Measurements from ENCODE around the gene ASB15. TPM values are rescaled to one million over a fixed set of nuclear protein-coding genes. Genes with fewer than 3 reads are reported as not detected.

Gene ASB15
- total RNA-seq, 3 donors from 2014 or later, result 0.15 TPM; not detected in 2

DNA sequence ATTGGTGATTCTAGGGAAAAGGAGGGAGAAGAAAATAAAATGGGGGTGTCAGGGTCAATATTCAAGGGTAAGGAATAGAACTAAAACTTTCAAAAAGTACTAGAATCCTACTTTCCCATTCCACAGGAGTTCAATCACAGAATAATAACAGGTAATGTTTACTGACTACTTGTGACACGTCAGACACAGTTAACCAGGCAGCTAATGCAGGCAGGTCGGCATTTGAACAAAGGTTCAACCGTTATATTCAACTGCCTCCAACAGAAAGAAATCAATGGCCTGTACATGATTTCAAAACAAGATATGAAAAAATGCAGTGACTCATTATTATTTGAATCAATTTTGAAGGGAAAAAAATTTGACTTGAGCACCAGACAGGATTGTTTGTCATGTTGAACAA lies 3.1 kb downstream of the ASB15 start:
- TF ChIP-seq, protein P1, sequence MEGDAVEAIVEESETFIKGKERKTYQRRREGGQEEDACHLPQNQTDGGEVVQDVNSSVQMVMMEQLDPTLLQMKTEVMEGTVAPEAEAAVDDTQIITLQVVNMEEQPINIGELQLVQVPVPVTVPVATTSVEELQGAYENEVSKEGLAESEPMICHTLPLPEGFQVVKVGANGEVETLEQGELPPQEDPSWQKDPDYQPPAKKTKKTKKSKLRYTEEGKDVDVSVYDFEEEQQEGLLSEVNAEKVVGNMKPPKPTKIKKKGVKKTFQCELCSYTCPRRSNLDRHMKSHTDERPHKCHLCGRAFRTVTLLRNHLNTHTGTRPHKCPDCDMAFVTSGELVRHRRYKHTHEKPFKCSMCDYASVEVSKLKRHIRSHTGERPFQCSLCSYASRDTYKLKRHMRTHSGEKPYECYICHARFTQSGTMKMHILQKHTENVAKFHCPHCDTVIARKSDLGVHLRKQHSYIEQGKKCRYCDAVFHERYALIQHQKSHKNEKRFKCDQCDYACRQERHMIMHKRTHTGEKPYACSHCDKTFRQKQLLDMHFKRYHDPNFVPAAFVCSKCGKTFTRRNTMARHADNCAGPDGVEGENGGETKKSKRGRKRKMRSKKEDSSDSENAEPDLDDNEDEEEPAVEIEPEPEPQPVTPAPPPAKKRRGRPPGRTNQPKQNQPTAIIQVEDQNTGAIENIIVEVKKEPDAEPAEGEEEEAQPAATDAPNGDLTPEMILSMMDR (IDR thresholded peaks at IDR 0.05), result no peak
- no peak for TF ChIP-seq POLR2A (IDR thresholded peaks at IDR 0.05)
- TF ChIP-seq POLR2AphosphoS5 (IDR thresholded peaks at IDR 0.05), result no peak
- Histone ChIP-seq H3K4me3 (no peak overlapping the region), H3K9me3 (no peaks in the 10 kb centered on the region), H3K4me1 (no peaks in the 10 kb centered on the region), H3K27ac (no peak overlapping the region), H3K27me3 (no peaks in the 10 kb centered on the region), H3K36me3 (no peaks in the 10 kb centered on the region)
- intact Hi-C loops (cut with DNase I; ENCODE audit: low total_unique reads), result no loop called here
- no peak for DNase-seq (ENCODE audit: low spot score in 2 of 2)

DNA sequence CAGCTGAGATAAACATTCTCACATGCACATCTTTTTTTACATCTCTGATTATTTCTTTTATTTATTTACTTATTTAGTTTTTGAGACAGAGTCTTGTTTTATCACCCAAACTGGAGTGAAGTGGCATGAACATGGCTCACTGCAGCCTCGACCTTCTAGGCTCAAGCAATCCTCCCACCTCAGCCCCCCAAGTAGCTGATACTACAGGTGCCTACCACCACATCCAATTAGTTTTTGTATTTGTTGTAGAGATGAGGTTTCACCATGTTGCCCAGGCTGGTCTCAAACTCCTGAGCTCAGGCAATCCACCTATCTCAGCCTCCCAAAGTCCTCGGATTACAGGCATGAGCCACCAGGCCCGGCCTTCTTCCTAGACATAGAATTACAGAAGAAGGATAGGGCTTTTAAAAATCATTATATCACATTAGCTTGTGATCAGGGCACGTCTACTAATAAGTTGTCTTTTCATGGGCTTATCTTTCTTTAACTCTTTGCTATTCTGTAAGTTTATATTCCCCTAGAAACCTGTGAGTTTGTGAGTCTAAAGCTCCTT lies 5.9 kb downstream of the ASB15 start:
- Histone ChIP-seq H3K4me3 (no peak overlapping the region), H3K9me3 (no peaks in the 10 kb centered on the region), H3K27ac (no peak overlapping the region), H3K4me1 (no peaks in the 10 kb centered on the region), H3K36me3 (no peaks in the 10 kb centered on the region), H3K27me3 (no peaks in the 10 kb centered on the region)
- intact Hi-C loops (cut with DNase I; ENCODE audit: low total_unique reads), result no loop called here
- no peak for DNase-seq (ENCODE audit: low spot score in 2 of 2)
- TF ChIP-seq, protein P1 (IDR thresholded peaks at IDR 0.05), result no peak
- TF ChIP-seq POLR2A (IDR thresholded peaks at IDR 0.05), result no peak
- no peak for TF ChIP-seq POLR2AphosphoS5 (IDR thresholded peaks at IDR 0.05)

DNA sequence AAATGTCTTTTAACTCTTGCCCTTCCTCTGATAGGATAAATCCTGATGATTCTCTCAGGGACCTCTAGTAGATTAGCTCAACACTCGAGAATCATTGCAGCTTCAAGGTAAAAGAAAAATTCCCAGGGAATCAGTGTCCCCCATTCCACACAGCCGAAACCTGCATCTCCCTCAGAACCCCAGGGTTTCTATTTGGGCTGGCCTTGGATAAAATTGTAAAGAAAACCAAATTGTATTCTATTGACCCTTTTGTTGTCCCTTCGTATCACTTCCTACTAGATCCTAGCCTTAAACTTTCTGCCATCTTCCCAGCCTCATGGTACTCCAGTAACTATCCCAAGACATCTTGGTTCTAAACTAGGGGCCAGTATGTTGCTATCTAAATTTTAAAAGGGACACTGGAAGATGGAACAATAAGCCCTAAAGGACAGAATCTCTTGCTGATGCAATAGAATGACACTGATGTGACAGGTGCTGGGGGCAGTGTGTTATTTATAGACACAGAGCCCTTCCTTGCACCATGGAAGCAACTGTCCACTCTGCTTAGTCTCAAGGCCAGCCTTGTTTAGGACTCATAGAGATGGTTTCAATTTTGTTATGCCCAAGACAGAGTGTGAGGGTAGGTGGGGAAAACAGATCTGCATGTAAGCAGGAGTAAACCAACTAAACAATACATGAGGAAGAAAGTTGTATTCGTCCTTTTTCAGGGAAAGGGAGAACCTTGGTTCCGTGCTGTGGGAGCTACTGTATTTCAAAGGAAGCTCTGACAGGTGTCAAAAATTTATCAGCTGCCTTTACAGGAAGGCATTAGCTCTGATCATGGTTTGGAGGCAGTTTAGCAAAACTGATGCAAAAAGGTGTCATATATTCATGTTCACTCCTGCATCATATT lies 7.6 kb downstream of the ASB15 start:
- Histone ChIP-seq H3K36me3 (no peaks in the 10 kb centered on the region), H3K4me1 (no peaks in the 10 kb centered on the region), H3K9me3 (no peaks in the 10 kb centered on the region), H3K27me3 (no peaks in the 10 kb centered on the region), H3K27ac (no peak overlapping the region), H3K4me3 (no peak overlapping the region)
- intact Hi-C loops (cut with DNase I; ENCODE audit: low total_unique reads), result no loop called here
- TF ChIP-seq POLR2AphosphoS5 (IDR thresholded peaks at IDR 0.05) (no peak), POLR2A (IDR thresholded peaks at IDR 0.05) (no peak)
- TF ChIP-seq, protein P1 (IDR thresholded peaks at IDR 0.05), result no peak
- DNase-seq (ENCODE audit: low spot score in 2 of 2), result no peak

DNA sequence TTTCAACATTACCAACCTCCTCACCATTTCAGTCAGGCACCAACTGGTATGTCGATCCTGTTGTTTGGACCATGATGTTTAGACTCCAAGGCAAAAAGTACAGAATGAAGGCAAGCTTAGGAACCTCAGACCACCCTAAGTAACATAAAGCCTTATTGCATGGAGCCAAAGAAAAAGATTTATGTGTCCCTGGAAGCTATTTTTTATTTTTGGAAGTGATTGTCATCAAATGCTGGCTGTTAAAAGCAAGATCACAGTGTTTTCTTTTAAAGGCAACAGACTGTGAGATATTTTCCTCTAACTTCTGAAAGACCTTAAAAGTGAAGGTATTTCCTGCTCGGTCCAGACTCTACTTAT lies 8.2 kb downstream of the ASB15 start:
- Histone ChIP-seq H3K4me1 (no peaks in the 10 kb centered on the region), H3K36me3 (no peaks in the 10 kb centered on the region), H3K9me3 (no peaks in the 10 kb centered on the region), H3K4me3 (no peak overlapping the region), H3K27me3 (no peaks in the 10 kb centered on the region), H3K27ac (no peak overlapping the region)
- TF ChIP-seq, protein P1 (IDR thresholded peaks at IDR 0.05), result no peak
- no peak for TF ChIP-seq POLR2A (IDR thresholded peaks at IDR 0.05)
- no peak for TF ChIP-seq POLR2AphosphoS5 (IDR thresholded peaks at IDR 0.05)
- intact Hi-C loops (cut with DNase I; ENCODE audit: low total_unique reads), result no loop called here
- DNase-seq (ENCODE audit: low spot score in 2 of 2), result no peak

DNA sequence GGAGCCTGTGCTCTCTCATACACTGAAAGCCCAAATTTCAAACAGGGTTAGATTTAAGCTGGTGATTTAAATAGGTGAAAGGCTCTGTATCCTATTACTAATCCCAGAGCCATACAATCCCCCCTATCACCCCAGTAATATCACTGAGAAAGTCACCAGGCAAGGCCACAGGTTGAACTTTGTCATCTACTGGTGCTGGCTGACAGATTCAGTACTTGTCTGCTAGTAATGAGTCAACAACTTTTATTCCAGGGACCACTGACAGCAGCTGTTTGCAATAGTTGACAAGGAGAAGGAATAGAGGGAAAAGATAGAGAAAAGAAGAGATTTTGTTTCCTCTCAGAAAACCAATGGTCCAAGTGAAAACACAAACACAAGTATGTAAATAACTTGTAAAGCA lies 10.4 kb downstream of the ASB15 start:
- intact Hi-C loops (cut with DNase I; ENCODE audit: low total_unique reads), result no loop called here
- Histone ChIP-seq H3K27ac (no peak overlapping the region), H3K9me3 (no peaks in the 10 kb centered on the region), H3K4me3 (no peak overlapping the region), H3K4me1 (no peaks in the 10 kb centered on the region), H3K27me3 (no peaks in the 10 kb centered on the region), H3K36me3 (no peaks in the 10 kb centered on the region)
- TF ChIP-seq POLR2AphosphoS5 (IDR thresholded peaks at IDR 0.05) (no peak), POLR2A (IDR thresholded peaks at IDR 0.05) (no peak)
- TF ChIP-seq, protein P1 (IDR thresholded peaks at IDR 0.05), result no peak
- DNase-seq (ENCODE audit: low spot score in 2 of 2), result no peak
